ENCODE measurements around the gene RNF41. TPM values are rescaled to one million over a fixed set of nuclear protein-coding genes. Genes with fewer than 3 reads are reported as not detected.

The RNF41 gene
- polyA plus RNA-seq, 4 donors = 11.4 to 31.2 (median 18.3) TPM

- DNase-seq (no peak), FAIRE-seq (no peak)
- Histone ChIP-seq H3K36me3 (ENCODE audit: control insufficient read depth in 3 of 3, insufficient read depth in 2 of 3, low read depth in 1 of 3, low read length in 3 of 3) (peaks cover 0 to 23% (median 5%) of the 10 kb centered on the region in 3 donors), H3K9me3 (ENCODE audit: control insufficient read depth in 2 of 2, insufficient read depth in 1 of 2, low read depth in 1 of 2, low read length in 1 of 2) (no peaks in the 10 kb centered on the region), H3K4me3 (ENCODE audit: low read depth in 1 of 3, low read length in 3 of 3) (no peak overlapping the region), H3K4me1 (ENCODE audit: control insufficient read depth in 3 of 3, insufficient read depth in 2 of 3, low read depth in 1 of 3, low read length in 2 of 3) (peaks cover 4 to 38% (median 7%) of the 10 kb centered on the region in 3 donors), H3K27ac (ENCODE audit: low read depth in 1 of 3, low read length in 2 of 3) (no peak overlapping the region), H3K27me3 (ENCODE audit: control insufficient read depth in 3 of 3, insufficient read depth in 3 of 3, low read length in 3 of 3) (no peaks in the 10 kb centered on the region)
- 75 to 87% (median 77%) methylated on average over 5 of the region's 5 CpGs for WGBS, 3 donors
Measured at GRCh38 chr12:56153678-56154065, 68.0 kb downstream of the RNF41 start.

DNA sequence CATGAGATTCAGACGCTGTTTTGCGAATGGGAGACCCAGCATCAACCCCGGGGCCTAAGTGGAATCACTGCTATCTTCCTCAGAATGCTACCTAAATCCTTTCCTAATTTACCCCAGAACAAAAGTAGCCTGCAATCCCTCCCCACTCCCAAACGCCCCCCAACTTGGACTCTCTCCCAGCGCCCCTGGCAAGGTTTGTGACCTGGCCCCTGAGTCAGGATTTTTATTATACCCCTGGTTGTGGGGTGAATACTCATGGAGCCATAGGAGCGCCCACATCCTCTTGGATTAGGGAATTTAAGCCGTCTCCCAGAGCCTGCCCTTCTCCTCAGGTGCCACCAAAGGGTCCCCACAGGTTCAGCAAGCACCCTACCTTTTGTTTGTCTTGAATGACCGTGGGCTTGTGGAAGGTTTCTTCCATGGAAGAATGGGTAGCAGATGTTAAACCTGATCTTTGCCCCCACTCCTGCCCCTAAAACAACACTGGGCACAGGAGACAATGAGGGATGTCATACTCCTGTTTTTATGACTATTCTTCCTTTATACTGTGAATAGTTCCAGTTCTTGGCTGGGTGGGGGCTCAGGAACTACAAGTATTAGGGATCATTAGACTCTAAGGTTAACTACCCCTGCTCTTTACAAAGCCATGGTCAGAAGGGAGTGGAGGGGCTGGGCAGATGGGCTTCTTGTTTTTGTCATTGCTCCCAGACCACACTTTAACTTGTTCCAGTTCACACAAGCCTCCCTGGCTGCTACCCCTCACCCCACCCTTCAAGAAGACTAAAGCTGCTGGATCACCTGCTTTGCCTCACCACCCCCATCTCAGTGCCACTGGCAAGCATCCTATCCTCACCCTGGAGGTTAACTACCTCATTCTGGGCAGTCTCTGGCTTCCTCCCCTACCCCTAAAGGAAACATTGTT lies 68.7 kb downstream of the RNF41 start:
- FAIRE-seq = no peak
- peak in 1 of 2 donors; percentile 51 for DNase-seq

More for the DNA sequence above, 68.7 kb downstream of the RNF41 start:
- peaks cover 4 to 38% (median 7%) of the 10 kb centered on the region in 3 donors for H3K4me1 ChIP-seq (ENCODE audit: control insufficient read depth in 3 of 3, insufficient read depth in 2 of 3, low read depth in 1 of 3, low read length in 2 of 3)
- no peaks in the 10 kb centered on the region for H3K27me3 ChIP-seq (ENCODE audit: control insufficient read depth in 3 of 3, insufficient read depth in 3 of 3, low read length in 3 of 3)
- WGBS, 3 donors = 3 to 10% (median 10%) methylated on average over 8 of the region's 8 CpGs
- peaks cover 0 to 23% (median 5%) of the 10 kb centered on the region in 3 donors for H3K36me3 ChIP-seq (ENCODE audit: control insufficient read depth in 3 of 3, insufficient read depth in 2 of 3, low read depth in 1 of 3, low read length in 3 of 3)
- peak overlapping the region; percentile 49 to 54 (median 52) for H3K4me3 ChIP-seq (ENCODE audit: low read depth in 1 of 3, low read length in 3 of 3)
- H3K27ac ChIP-seq (ENCODE audit: low read depth in 1 of 3, low read length in 2 of 3) = peak overlapping the region; percentile 6 to 96 (median 86)
- no peaks in the 10 kb centered on the region for H3K9me3 ChIP-seq (ENCODE audit: control insufficient read depth in 2 of 2, insufficient read depth in 1 of 2, low read depth in 1 of 2, low read length in 1 of 2)

Other genes starting within 250 kb of the RNF41 start
- 100 to 1,000 TPM in 1 of 4 donors, 10 to 100 TPM in 3; 45.8 to 119 (median 48.5) TPM for gene RAB5B, start 247.8 kb downstream of the RNF41 start, polyA plus RNA-seq
- gene SUOX, start 224.6 kb downstream of the RNF41 start, polyA plus RNA-seq = 10 to 100 TPM in 3 of 4 donors, 1 to 10 TPM in 1; 7.3 to 51.2 (median 13.6) TPM
- 10 to 100 TPM in 1 of 4 donors, 1 to 10 TPM in 3; 1.1 to 16.1 (median 1.6) TPM for gene IKZF4, start 200.9 kb downstream of the RNF41 start, polyA plus RNA-seq
- gene RPS26, start 180.0 kb downstream of the RNF41 start, polyA plus RNA-seq = 1,000 to 10,000 TPM in 3 of 4 donors, 100 to 1,000 TPM in 1; 253 to 1,993 (median 1,176) TPM
- 100 to 1,000 TPM in 2 of 4 donors, 10 to 100 TPM in 2; 53.0 to 436 (median 106) TPM for gene ERBB3, start 141.8 kb downstream of the RNF41 start, polyA plus RNA-seq
- 100 to 1,000 TPM in 2 of 4 donors, 10 to 100 TPM in 2; 63.7 to 156 (median 93.2) TPM for gene PA2G4, start 117.4 kb downstream of the RNF41 start, polyA plus RNA-seq
- 1,000 to 10,000 TPM; 3,267 to 7,277 (median 5,942) TPM for gene RPL41, start 105.3 kb downstream of the RNF41 start, polyA plus RNA-seq
- gene ZC3H10, start 103.7 kb downstream of the RNF41 start, polyA plus RNA-seq = 1 to 10 TPM; 1.1 to 4.0 (median 2.1) TPM
- 10 to 100 TPM in 2 of 4 donors, 1 to 10 TPM in 2; 2.7 to 51.8 (median 23.7) TPM for gene ESYT1, start 93.7 kb downstream of the RNF41 start, polyA plus RNA-seq
- gene MYL6B, start 69.3 kb downstream of the RNF41 start, polyA plus RNA-seq = 10 to 100 TPM; 24.8 to 49.7 (median 29.9) TPM
- gene MYL6, start 63.6 kb downstream of the RNF41 start, polyA plus RNA-seq = 1,000 to 10,000 TPM; 1,147 to 4,316 (median 2,966) TPM
- 10 to 100 TPM; 18.6 to 67.5 (median 25.7) TPM for gene SMARCC2, start 32.4 kb downstream of the RNF41 start, polyA plus RNA-seq
- 10 to 100 TPM; 28.7 to 47.4 (median 34.5) TPM for gene NABP2, start 2.4 kb upstream of the RNF41 start, polyA plus RNA-seq
- 100 to 1,000 TPM; 178 to 689 (median 367) TPM for gene SLC39A5, start 8.1 kb upstream of the RNF41 start, polyA plus RNA-seq
- gene ANKRD52, start 36.5 kb upstream of the RNF41 start, polyA plus RNA-seq = 10 to 100 TPM in 2 of 4 donors, 1 to 10 TPM in 2; 5.1 to 23.9 (median 10.3) TPM
- gene COQ10A, start 45.0 kb upstream of the RNF41 start, polyA plus RNA-seq = 10 to 100 TPM in 2 of 4 donors, 1 to 10 TPM in 2; 5.4 to 10.5 (median 8.0) TPM
- 100 to 1,000 TPM in 3 of 4 donors, 10 to 100 TPM in 1; 94.6 to 138 (median 117) TPM for gene CS, start 78.4 kb upstream of the RNF41 start, polyA plus RNA-seq
- gene CNPY2, start 94.1 kb upstream of the RNF41 start, polyA plus RNA-seq = 100 to 1,000 TPM in 3 of 4 donors, 10 to 100 TPM in 1; 80.0 to 195 (median 134) TPM
- 10 to 100 TPM; 20.8 to 84.2 (median 31.1) TPM for gene PAN2, start 112.1 kb upstream of the RNF41 start, polyA plus RNA-seq
- under 1 TPM in 2 of 4 donors, not detected in 2; 0.57 to 0.92 TPM for gene IL23A, start 117.0 kb upstream of the RNF41 start, polyA plus RNA-seq
- 100 to 1,000 TPM in 1 of 4 donors, 10 to 100 TPM in 3; 28.9 to 120 (median 42.7) TPM for gene STAT2, start 138.2 kb upstream of the RNF41 start, polyA plus RNA-seq
- gene APOF, start 140.9 kb upstream of the RNF41 start, polyA plus RNA-seq = under 1 TPM in 1 of 4 donors, not detected in 3; 0.19 TPM
- 10 to 100 TPM in 2 of 4 donors, 1 to 10 TPM in 2; 3.2 to 21.6 (median 8.6) TPM for gene TIMELESS, start 227.5 kb upstream of the RNF41 start, polyA plus RNA-seq
- under 1 TPM in 2 of 4 donors, not detected in 2; 0.06 to 0.07 TPM for gene MIP, start 232.7 kb upstream of the RNF41 start, polyA plus RNA-seq
- gene SPRYD4, start 246.7 kb upstream of the RNF41 start, polyA plus RNA-seq = 1 to 10 TPM; 1.4 to 4.7 (median 2.6) TPM